Pulmonary artery endothelial cell (primary cell): ENCODE results near the gene ASCC1. TPM values are rescaled to one million over a fixed set of nuclear protein-coding genes. Genes with fewer than 3 reads are reported as not detected.

Experiments
- DNase-seq: peaks from one replicate; pipeline ENCODE4 v3.0.0-alpha.2; 2011; ENCODE audit warnings: low read depth, low spot score
- total RNA-seq: library from RNA; depleted of rRNA; stranded (reverse); fragments of >200 nt; gene quantifications from 2 replicates; pipeline ENCODE4 v1.2.3, GENCODE V29; 2014

ASCC1 gene
- total RNA-seq, 1 donor from 2014 or later = 26.0 TPM

DNA sequence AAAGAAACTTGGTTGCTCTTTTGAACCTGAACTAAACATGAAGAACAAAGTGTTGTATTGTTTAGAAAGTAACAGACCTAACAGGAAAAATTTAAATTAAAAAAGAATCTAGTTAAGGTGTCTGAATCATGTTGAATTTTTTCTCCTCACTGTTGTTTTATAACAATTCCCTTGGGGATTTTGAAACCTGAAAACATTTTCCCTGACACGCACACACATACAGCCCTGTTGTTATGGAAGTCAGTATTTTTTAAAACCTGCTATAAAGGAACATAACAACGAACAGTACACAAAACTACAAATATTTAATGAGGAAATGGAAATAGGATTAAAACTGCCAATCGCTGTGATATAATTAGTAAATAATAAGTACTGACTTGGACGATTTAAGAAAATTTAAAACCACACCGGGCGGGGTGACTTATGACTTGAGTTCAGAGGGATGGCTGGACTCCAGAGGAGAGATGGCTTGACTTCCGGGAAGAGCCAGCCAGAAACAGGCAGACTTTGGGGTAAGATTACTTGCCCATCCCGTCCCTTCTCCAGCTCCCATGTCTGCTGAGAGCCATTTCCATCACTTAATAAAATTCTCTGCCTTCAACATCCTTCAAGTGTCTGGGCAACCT lies 111.5 kb downstream of the ASCC1 start:
- no peak for DNase-seq

DNA sequence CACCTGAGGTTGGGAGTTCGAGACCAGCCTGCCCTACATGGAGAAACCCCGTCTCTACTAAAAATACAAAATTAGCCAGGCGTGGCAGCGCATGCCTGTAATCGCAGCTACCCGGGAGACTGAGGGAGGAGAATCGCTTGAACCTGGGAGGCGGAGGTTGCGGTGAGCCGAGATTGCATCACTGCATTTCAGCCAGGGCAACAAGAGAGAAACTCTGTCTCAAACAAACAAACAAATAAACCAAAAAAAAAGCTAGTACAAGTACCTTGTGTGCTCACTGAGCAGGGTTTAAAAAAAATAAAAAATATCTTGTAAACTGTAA lies 116.5 kb downstream of the ASCC1 start:
- no peak for DNase-seq

DNA sequence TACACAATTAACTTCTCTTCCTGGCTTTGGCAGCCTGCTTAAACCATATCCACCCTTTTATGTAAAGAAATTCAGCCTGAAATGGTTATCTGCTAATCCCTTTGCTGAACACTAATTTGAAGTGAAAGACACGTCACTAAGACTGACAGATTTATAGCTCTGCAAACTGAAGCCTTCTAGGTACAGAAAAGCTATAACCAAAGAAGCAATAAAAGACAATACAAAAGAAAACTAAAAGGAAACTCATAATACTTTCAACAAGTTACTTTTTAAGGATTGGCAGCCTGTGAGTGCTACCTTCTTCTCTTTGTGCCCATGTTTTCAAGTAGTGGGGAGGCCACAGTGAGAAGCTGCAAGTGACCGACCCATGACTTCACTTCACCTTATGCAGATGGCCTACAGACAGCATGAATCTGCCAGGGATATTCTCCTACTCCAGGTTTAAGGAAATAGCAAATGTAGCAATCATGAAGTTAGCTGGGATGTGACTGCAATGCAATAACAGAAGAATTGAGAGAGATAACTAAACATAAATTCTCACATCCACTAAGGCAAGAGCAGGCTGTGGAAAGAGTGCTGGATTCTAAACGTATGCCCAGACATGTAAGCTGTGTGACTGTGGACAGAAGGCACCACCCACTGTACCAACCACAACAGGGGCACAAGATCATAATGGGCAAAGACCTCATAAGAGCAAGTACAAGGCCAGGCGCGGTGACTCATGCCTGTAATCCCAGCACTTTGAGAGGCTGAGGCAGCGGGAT lies 117.1 kb downstream of the ASCC1 start:
- DNase-seq = no peak

DNA sequence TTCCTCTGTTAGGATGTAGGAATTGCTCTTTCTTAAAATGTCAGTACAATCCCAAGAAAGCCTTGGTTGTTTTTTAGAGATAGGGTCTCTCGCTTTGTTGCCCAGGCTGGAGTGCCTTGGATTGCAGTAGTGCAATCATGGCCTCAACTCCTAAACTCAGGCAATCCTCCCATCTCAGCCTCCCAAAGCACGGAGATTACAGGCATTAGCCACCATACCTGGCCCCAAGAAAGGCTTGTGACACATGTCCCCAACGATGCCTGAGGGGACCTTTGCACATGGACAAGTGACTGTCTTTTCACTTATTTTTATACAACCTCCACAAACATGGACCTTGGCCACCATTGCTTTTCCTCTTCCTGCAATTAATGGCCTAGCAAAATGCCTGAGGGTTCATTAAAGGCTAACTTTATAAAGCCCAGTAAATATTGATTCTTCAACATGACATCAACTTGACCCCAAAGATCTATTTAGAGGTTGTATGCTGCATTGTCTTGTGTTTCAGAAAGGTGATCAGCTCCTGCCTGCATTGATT lies 117.7 kb downstream of the ASCC1 start:
- no peak for DNase-seq

DNA sequence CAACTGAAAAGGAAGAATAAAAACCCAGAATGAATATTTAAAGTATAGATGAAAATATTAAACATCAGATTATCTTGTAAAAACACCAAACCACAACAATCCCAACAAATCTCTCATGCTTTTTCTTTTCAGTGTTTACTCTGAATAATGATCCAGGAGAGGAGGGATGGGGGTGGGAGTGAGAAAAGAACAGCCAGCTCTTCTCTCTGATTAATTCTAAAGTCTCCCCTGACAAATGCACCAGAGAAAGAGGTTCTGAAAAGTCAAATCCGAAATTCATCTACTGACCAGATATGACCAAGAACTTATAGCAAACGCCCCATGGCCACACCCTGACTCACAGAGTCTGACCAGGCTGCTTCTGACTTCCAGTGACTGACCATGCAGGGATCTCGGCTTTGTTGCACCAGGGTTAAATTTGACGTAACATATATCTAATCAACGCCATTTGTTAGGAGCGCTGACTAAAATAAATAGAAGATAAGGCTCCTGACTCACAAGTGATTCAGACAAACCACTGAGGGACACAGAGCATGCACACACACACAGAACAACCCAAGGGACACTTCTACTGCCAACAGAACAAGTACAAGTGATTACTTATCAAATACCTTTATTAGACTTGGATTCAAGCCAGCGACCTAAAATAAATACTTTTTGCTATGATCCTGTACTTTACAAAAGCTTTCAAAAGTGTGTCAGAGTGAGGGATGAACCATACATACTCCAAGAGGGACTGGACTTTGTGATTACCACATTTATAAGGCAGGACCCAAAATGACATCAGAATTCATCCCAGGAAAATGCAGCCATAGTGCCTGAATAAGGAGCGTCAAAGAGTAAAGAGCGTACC lies 118.4 kb downstream of the ASCC1 start:
- DNase-seq = peak; percentile 10

DNA sequence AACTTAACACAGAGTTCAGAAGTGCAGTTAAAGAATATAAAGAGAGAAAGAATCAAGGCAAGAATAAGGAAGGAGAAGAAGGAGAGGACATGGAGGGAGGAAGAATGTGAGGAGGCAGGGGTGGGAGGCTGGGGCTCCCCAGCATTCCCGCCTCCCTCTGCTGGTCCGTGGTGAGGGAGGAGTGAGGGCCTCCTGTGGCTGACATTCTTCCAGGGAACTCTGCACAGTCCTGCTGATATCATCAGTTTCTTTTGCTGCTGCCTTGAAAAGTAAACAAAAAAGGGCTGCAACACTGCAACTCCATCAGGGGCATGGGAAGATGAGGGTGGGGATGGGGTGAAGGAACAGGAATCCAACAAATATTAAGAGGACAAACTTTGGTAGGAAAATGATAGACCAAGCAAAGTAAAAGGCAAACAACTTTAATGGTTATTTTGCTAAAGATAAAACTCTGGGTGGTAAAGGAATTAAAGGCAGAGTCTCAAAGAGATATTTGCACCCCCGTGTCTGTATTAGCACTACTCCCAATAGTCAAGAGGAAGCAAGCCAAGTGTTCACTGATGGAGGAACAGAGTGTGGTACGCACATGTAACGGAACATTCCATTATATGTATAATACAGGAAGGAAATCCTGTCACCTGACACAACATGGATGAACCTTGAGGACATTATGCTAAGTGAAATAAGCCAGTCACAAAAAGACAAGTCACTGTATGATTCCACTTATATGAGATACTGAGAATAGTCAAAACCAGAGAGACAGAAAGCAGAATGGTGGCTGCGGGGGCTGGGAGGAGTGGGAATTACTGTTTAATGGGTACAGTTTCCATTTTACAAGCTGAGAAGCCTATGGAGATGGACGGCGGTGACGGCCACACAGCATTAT lies 119.7 kb downstream of the ASCC1 start:
- DNase-seq = no peak

DNA sequence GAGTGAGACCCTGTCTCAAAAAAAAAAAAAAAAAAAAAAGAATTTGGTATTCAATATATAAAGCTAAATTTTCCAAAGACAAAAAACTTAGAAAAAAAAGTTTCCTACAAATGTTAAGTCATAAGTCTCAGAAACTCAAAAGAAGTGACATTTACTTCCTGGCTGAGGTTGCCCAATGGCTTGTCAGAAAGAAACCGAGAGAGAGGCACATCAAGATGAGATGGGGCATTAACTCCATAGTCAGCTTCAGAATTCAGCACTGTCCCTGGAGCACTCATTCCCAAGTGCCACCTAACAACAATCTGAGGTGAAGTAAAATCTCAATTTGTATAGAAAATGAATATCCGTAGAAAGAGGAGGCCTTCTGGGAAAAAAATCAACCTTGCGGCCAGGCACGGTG lies 120.9 kb downstream of the ASCC1 start:
- no peak for DNase-seq

DNA sequence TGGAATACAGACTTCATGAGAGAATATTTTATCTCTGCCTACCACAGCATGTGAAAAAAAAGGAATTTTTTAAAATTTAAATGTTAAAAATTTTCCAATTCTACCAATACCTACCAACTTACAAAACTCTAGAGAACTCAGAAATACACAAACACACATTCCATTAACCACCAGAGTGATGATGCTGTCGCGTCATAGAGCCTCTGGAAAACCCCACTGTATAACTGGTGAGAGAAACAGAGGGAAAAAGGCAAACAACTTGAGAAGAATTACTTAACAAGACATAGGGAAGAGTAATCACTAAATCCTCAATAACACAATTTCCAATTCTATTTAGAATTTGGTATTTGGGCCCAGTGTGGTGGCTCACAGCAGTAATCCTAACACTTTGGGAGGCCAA lies 121.5 kb downstream of the ASCC1 start:
- no peak for DNase-seq

DNA sequence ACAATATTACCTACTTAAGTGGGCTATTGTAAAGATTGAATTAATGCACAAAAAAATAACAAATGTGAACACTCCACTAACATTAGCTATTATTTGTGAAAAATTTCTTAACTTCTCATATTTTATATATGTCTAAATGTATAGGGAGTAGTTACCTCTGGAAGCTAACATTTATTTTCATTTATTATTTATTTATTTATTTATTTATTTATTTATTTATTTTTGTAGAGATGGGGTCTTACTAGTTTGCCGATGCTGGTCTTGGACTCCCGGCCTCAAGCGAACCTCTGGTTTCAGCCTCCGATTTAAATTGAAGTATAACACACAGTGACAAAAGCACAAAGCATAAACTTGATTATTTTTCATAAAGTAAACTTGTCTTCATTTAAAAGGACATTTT lies 122.6 kb downstream of the ASCC1 start:
- no peak for DNase-seq

DNA sequence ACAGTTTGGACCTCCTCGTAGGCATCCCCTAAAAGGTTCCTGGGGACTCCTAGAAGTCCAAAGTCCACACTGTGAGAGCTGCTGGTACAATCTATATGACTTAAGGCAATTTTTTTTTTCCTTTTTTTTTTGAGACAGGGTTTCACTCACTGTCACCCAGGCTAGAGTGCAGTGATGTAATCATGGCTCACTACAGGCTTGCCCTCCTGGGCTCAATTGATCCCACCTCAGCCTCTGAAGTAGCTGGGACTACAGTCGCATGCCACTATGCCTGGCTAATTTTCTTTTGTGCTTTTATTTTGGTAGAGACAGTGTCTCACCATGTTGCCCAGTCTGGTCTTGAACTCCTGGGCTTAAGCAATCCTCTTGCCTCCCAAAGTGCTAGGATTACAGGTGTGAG lies 123.1 kb downstream of the ASCC1 start:
- DNase-seq = no peak

DNA sequence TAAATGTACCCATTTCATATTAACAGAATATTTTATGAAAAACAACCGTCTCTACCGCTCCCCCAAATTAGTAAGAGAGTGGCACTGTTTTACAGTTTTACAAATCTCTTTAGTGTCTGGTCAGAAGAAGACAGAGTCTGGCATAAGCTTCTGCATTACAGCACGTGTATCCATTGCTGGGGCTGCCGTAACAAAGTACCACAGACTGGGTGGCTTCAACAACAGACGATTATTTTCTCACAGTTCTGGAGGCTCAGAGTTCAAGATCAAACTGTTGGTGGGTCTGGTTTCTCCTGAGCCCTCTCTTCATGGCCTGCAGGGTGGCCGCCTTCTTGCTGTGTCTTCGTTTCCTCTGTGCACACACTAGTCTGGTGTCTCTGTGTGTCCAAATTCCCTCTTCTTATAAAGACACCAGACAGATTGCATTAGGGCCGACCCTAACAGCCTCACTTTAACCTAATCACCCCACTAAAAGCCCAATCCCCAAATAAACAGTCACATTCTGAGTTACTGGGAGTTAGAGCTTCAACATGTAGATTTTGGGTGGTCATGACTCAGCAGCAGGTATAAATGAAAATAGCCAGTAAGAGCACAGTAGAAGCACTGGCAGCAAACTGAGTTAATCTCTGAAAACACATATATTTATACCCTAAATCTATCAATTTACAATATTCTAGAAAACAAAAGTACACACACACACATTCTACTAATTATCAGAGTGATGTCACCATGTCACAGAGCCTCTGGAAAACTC lies 123.7 kb downstream of the ASCC1 start:
- DNase-seq = no peak

DNA sequence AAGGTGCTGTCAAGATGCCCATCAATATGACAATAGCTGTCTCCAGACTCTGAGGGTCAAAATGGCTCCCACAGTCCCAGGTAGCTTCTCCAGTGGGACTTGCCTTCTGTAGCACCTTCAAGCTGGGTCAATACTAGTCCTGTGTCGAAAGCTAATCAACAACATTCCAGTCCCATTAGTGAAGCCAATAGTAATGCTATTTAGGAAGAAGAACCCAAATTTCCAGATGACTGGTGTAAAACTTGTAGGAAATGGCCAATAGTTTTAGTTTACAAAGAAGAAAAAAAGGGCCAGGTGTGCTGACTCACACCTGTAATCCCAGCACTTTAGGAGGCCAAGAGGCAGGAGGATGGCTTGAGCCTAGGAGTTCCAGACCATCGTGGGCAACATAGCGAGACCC lies 125.8 kb downstream of the ASCC1 start:
- DNase-seq = no peak

DNA sequence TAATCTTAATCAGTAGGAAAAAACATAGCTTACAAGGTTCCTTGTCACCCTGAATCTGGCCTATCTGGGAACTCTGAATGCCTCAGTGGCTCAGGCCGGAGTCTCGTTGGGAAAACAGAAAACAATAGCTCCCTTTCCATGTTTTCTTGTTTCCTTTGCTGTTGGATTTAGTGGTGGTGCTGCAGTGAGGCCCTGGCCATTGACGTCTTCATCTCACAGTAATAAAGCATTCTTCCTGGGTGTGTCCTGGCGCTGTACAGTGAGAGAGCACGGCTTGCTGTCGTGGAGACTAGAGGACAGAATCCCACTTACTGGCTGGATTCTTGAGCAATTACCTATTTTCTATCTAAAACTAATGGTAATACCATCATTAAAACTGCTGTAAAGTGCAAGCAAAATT lies 126.5 kb downstream of the ASCC1 start:
- DNase-seq = no peak

DNA sequence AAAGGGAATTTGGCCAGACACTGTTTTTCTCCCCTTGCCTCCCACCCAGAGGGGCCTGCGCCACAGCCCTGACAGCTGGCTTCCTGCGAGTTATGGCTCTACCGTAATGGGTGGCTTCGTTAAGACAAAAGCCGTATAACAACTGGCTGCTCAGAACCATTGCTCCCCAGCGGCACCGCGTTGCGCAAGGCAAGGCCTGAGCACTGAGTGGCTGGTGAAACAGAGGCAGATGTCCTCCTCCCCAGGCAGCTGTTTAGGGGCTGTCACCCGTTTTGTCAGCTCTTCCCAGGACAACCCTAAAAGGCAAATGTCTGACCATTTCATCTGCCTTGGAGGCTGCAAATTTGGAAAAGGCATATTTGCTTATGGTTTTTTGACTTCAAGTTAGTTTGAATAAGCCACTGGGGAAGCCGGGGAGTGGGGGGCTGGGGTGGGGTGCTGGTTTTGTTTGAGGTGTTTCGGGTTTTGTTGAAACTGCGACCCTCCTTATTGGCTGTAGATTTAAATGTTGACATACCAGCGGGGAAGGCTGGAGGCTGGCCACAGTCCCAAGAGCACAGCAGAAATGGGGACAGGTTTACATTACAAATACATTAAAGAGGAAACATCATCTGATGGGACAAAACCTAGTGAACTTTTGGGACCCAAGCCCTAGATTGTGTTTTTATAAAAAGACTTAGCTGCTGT lies 127.0 kb downstream of the ASCC1 start:
- no peak for DNase-seq

DNA sequence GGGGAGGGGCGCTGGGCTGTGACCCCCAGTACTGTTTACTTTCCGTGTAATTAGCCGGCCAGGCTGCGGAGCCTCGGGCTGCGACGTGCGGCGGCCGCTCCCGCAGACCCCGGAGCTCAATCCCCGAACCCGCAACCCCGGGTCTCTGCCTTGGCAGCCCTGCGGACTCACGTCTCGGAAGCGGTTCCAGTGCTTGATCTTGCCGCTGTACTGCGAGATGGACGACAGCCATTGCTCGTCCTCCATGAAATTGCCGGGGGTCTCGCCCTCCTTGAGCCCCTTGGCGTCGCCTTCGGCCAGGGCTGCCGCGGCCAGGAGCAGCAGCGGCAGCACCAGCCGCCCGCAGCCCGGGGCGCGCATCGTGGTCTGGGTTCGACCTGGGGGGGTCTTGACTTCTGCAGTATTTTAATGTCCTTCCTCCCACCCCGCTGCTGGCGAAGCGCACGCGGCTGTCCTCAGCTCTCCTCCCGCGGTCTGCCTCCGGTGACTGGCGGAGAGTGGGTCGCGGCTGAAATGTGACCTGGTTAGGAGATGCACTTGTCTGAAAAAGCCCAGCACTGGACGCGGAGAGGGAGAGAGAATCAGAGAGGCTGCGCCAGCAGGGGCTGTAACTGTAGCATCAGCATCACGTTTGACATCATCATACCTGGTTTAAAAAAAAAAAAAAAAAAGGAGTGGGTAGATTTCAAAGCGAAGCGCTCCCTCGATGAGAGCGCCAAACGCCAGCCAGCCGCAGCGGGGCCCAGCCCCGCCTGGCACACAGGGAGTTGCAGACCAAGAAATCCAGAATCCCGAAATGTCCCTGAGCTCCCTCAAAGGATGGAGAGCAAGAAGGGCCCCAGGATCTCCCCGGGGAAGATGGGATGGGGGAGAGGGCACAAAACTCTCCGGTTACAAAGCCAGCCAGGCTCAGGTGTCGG lies 127.8 kb downstream of the ASCC1 start, which contains the start of gene SPOCK2:
SPOCK2 (minus strand) TSS at position 583 of the 920 bp plus-strand sequence; CDS start at position 360, 223 bp downstream.
- no peak for DNase-seq

DNA sequence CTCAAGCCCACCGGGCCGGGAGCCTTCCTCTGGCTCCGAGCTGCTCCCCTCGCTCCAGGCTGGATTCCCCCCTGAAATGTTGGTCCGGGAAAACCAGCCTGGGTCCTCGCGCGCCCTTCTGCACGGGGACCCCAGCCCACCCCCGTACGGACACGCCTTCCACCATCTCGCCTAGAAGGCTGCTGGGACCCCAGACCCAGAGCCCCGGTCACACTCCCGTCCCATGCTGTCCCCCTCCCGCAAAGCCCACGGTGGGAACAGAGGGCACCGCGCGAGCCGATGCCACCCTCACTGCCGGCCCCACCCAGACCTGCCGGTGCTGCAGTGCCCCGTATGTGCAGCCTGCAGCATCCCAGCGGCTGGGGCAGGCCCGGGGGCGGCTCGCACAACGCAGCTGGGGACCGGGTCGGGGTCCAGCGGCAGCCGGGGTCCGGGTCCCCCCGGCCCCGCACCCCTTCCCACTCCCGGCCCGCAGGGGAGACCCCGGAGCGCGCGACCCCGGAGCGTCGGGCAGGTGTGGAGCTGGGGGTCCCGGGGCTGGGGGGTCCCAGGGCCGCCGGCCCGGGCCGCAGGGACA lies 128.6 kb downstream of the ASCC1 start:
- DNase-seq = no peak

DNA sequence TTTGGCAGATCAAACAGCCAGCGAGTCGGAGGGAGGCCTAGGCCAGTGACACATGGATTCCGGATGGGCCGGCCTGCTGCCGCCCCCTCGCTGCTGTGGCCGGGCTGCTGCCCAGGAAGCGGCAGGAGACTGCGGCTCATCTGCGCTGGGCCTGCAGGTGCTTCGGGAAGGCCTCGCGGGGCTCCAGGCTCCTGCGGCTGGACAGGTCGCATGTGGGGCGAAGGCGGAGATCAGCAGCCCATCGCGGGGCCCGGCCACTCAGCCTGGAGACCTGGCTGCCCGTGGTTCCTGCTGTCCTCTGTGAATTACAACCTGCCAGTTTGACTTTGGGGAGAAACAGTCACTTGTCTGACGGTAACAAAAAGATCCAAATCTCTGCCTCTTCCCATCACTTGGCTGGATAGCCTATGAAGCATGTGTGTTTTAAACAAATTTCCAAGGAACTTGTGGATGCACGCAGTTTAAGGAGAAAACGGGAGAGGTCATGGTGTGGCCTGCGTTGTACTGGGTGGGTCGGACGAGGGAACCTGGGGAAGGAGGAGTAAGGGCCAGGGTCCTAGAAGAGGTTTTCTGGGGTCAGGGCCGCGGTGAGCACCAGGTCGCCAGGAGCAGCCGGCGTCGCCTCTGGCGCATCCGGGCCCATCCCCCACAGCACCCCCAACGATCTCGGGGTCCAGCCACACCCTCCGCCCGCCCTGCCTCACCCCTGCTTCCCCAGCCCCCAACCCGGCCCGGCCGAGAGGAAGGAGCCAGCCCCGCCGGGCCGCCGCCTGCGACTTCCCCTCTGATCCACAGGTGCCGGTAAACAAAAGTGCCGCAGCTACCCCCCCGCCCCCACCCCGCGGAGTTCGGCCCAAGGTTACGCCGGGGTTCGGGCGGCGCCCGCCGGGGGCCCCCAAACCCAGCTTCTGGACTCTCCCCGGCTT lies 129.3 kb downstream of the ASCC1 start:
- DNase-seq = no peak
